Panc1 (cell line): ENCODE measurements around the gene ELL2. TPM values are rescaled to one million over a fixed set of nuclear protein-coding genes. Genes with fewer than 3 reads are reported as not detected.

ENCODE experiments used
- ATAC-seq: fragments of 200-7000 bp; cut with Tn5 transposase; 2 replicates; pipeline ENCODE4 v1.9.1; 2020; ENCODE audit warnings: mild to moderate bottlenecking, moderate library complexity
- BruUV-seq: library from RNA; stranded (reverse); fragments of 400-500 nt; replicated peaks from 2 replicates; lab custom pipeline; 2021; lab: Mats Ljungman, UMichigan
- CTCF ChIA-PET: fragments of 300-600 bp; sonication (Branson Sonifier 250); formaldehyde crosslinking; loops from one replicate; lab custom pipeline; 2022; ENCODE audit warnings: antibody characterized with exemption; lab: Charles Lee
- POLR2A ChIA-PET: fragments of 300-600 bp; sonication (Branson Sonifier 250); formaldehyde crosslinking; loops from one replicate; lab custom pipeline; 2022; ENCODE audit warnings: antibody characterized with exemption; lab: Charles Lee
- DNase-seq: peaks from one replicate; pipeline ENCODE4 v3.0.0-alpha.2; 2010; ENCODE audit warnings: low read depth, low spot score
- H3K27ac ChIP-seq: 2 replicates; pipeline ENCODE4 v1.5.1; 2011; ENCODE audit warnings: mild to moderate bottlenecking, low read length, inconsistent platforms
- H3K27me3 ChIP-seq: fragments of 200-500 bp; sonication (Bioruptor generic); 2 replicates; pipeline ENCODE4 v1.6.0; 2014; ENCODE audit warnings: low read length, inconsistent platforms; ENCODE audit not compliant: control insufficient read depth, insufficient read depth
- H3K36me3 ChIP-seq: fragments of 200-500 bp; sonication (Bioruptor generic); 2 replicates; pipeline ENCODE4 v1.5.1; 2014; ENCODE audit warnings: inconsistent platforms, mild to moderate bottlenecking, low read length, moderate library complexity; ENCODE audit not compliant: control insufficient read depth, insufficient read depth
- H3K4me1 ChIP-seq: 2 replicates; pipeline ENCODE4 v1.5.1; 2011; ENCODE audit warnings: inconsistent platforms, mild to moderate bottlenecking, low read length, moderate library complexity; ENCODE audit not compliant: control insufficient read depth, insufficient read depth
- H3K4me3 ChIP-seq, 2 experiments: 2 replicates each; pipeline ENCODE4 v1.5.1; 2011 to 2012; ENCODE audit warnings: low read depth in 2 of 2, low read length in 2 of 2, mild to moderate bottlenecking in 2 of 2, inconsistent platforms in 1 of 2, moderate library complexity in 1 of 2
- H3K9me3 ChIP-seq: fragments of 200-500 bp; sonication (Bioruptor generic); 2 replicates; pipeline ENCODE4 v1.5.1; 2014; ENCODE audit warnings: low read depth, mild to moderate bottlenecking, inconsistent platforms, low read length, moderate library complexity; ENCODE audit not compliant: control insufficient read depth, insufficient read depth
- CTCF ChIP-seq: fragments of 450-650 bp; IDR thresholded peaks from 2 replicates; pipeline ENCODE4 v1.5.1; 2017; ENCODE audit warnings: mild to moderate bottlenecking
- POLR2AphosphoS5 ChIP-seq: IDR thresholded peaks from 2 replicates; pipeline ENCODE4 v1.6.1; 2012; ENCODE audit warnings: mild to moderate bottlenecking, low read depth, low read length, moderate library complexity
- REST ChIP-seq, 2 experiments: IDR thresholded peaks; 2 replicates each; pipeline ENCODE4 v1.6.1; 2011 to 2012; ENCODE audit warnings: low read depth in 2 of 2, control low read depth in 1 of 2, low read length in 1 of 2, mild to moderate bottlenecking in 1 of 2, moderate library complexity in 1 of 2; ENCODE audit not compliant: insufficient read depth in 1 of 2
- SIN3A ChIP-seq: IDR thresholded peaks from 2 replicates; pipeline ENCODE4 v1.6.1; 2012; ENCODE audit warnings: low read depth, mild to moderate bottlenecking, low read length, moderate library complexity, borderline replicate concordance; ENCODE audit not compliant: insufficient read depth
- TCF7L2 ChIP-seq: IDR thresholded peaks from 2 replicates; pipeline ENCODE4 v1.6.1; 2011; ENCODE audit warnings: mild to moderate bottlenecking, low read depth, low read length, inconsistent platforms
- in situ Hi-C: cut with HindIII; loops from 2 replicates; pipeline ENCODE4 v1.10.0; 2016; ENCODE audit warnings: low sequenced_read_pairs, low pct_unique_long_range_greater_than_20kb
- intact Hi-C: fragments of 100-400 bp; cut with micrococcal nuclease; formaldehyde crosslinking; loops from one replicate; pipeline ENCODE4 v1.10.0; 2022; ENCODE audit not compliant: unreplicated experiment
- total RNA-seq: library from RNA; stranded (reverse); gene quantifications from one replicate; pipeline ENCODE4 v1.2.1, GENCODE V29; 2021; ENCODE audit not compliant: unreplicated experiment

Gene ELL2
- total RNA-seq, 1 experiment from 2014 or later, result 68.5 TPM

- no TSS peak for BruUV-seq
- intact Hi-C loops, result no loop called here
- TF ChIP-seq REST (IDR thresholded peaks at IDR 0.05; ENCODE audit: insufficient read depth in 1 of 2, low read depth in 2 of 2, low read length in 1 of 2) (no peak), POLR2AphosphoS5 (no peak), SIN3A (no peak), TCF7L2 (no peak), CTCF (no peak)
- in situ Hi-C loops, result no loop called here
- POLR2A ChIA-PET, result no interaction called here
- DNase-seq (no peak), ATAC-seq (no peak)
- Histone ChIP-seq H3K36me3 (no peaks in the 10 kb centered on the region), H3K4me1 (peaks cover 11% of the 10 kb centered on the region), H3K27ac (no peak overlapping the region), H3K9me3 (no peaks in the 10 kb centered on the region; the same call in 1 of the 2 replicates), H3K4me3 (no peak overlapping the region), H3K27me3 (no peaks in the 10 kb centered on the region)
- CTCF ChIA-PET, result no interaction called here
These were observed 19.2 kb downstream of the ELL2 start for GRCh38 chr5:95942414-95942813.

- POLR2A ChIA-PET, result interaction anchor here (0.6 kb wide), 1 partner anchor 241 kb away, joined by 7 read pairs; no protein-coding TSS in a partner anchor
- in situ Hi-C loops, result no loop called here
- no peak for ATAC-seq
- CTCF ChIA-PET, result no interaction called here
- DNase-seq, result no peak
- intact Hi-C loops, result no loop called here
- H3K27me3 ChIP-seq, result no peaks in the 10 kb centered on the region
- H3K4me1 ChIP-seq, result peaks cover 11% of the 10 kb centered on the region
- H3K36me3 ChIP-seq, result no peaks in the 10 kb centered on the region
- no peak overlapping the region for H3K27ac ChIP-seq
- TF ChIP-seq REST (IDR thresholded peaks at IDR 0.05; ENCODE audit: insufficient read depth in 1 of 2, low read depth in 2 of 2, low read length in 1 of 2) (no peak), POLR2AphosphoS5 (no peak), CTCF (no peak), SIN3A (no peak)
- no peak overlapping the region for H3K4me3 ChIP-seq
- no peaks in the 10 kb centered on the region for H3K9me3 ChIP-seq
- BruUV-seq, result no TSS peak
These were observed 19.9 kb downstream of the ELL2 start for GRCh38 chr5:95941756-95942155.
